Measurements from ENCODE around the gene HOOK2. TPM values are rescaled to one million over a fixed set of nuclear protein-coding genes. Genes with fewer than 3 reads are reported as not detected.

The HOOK2 gene
- total RNA-seq, 4 donors from 2014 or later, result 55.1 to 227 (median 83.6) TPM

DNA sequence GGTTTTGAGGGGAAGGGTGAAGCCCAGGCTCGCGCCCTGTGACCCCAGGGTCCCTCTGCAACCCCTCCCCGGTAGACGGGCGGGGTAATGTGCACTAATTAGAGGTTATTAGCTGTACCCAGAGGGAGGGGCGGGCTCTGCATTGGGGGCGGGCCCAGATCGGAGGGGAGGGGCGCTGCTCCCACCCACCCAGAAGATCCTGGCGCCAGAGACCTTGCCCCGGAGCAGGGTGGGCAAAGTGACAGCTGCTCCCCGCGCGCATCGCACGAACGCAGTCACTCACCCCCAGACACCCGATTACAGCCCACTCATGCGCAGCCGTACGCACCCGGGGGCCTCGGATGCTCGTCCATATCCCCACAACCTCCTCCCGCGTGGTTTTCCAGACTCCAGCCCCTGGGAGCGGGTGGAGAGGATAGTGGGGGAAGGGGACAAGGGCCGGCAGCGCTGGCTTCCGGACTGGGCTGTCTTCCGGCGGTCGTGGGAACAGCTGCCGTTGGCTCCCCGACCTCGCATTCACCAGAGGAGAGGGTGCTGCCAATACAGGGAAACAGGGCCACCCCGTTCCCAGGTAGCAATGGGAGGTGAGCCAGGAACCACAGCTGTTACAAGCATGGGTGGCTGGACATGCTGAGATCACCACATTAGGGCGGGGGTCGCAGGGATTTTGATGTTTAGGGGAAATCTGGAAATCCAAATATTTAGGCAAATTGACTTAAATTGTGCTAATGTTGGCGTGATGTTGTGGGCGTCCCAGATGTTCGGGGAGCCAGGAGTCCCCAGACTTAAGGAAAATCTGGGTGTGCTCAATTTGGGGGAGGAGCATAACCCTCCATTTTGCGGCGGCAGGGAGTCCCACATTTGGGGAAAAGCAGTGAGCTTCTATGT, 2.9 kb upstream of the HOOK2 start:
- Histone ChIP-seq H3K9me3 (no peaks in the 10 kb centered on the region), H3K4me3 (peak overlapping the region; percentile 62), H3K27me3 (no peaks in the 10 kb centered on the region), H3K4me1 (peaks cover 65% of the 10 kb centered on the region), H3K27ac (peak overlapping the region; percentile 93), H3K36me3 (no peaks in the 10 kb centered on the region)
- peak in 1 of 2 donors; percentile 90 for DNase-seq (ENCODE audit: low spot score in 2 of 2)
- 1% methylated on average over 12 of the region's 44 CpGs for WGBS
- TF ChIP-seq, protein P1, sequence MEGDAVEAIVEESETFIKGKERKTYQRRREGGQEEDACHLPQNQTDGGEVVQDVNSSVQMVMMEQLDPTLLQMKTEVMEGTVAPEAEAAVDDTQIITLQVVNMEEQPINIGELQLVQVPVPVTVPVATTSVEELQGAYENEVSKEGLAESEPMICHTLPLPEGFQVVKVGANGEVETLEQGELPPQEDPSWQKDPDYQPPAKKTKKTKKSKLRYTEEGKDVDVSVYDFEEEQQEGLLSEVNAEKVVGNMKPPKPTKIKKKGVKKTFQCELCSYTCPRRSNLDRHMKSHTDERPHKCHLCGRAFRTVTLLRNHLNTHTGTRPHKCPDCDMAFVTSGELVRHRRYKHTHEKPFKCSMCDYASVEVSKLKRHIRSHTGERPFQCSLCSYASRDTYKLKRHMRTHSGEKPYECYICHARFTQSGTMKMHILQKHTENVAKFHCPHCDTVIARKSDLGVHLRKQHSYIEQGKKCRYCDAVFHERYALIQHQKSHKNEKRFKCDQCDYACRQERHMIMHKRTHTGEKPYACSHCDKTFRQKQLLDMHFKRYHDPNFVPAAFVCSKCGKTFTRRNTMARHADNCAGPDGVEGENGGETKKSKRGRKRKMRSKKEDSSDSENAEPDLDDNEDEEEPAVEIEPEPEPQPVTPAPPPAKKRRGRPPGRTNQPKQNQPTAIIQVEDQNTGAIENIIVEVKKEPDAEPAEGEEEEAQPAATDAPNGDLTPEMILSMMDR (IDR thresholded peaks at IDR 0.05), result no peak
- TF ChIP-seq POLR2A (IDR thresholded peaks at IDR 0.05), result peak in 1 of 2 donors; percentile 35
- no peak for TF ChIP-seq EP300 (IDR thresholded peaks at IDR 0.05)
- TF ChIP-seq POLR2AphosphoS5 (IDR thresholded peaks at IDR 0.05), result peak in 2 of 3 donors; percentile 9 to 47

DNA sequence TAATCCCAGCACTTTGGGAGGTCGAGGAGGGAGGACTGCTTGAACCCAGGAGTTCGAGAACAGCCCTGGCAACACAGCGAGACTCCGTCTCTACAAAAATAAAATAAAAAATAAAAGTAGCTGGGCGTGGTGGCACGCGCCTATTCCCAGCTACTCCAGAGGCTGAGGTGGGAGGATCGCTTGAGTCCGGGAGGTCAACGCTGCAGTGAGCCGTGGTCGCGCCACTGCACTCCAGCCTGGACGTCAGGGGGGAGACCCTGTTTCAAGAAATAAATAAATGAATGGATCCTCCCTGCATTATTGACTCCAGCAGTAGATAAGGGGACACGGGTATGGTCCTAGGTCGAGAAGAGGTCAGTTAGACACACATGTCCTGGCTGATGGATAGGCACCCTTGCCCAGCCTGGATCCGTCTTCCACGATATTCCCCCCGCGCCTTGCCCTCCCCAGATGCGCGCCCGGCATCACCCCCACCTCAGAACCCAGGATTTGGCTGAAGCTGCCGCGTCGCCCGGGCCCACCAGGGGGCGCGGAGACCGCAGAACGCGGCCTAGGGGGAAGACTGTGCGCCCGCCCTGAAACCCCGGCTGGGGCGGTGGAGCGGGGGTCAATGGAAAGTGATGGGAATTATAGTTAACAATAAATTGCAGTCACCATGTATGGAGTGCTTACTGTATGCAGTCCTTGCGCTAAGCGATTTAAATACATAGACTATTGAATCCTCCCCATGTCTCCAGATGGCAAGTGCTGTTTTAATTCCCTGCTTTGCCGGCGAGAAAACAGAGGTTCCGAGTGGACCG, 2.1 kb upstream of the HOOK2 start:
- Histone ChIP-seq H3K9me3 (no peaks in the 10 kb centered on the region), H3K4me3 (peak overlapping the region; percentile 62), H3K36me3 (no peaks in the 10 kb centered on the region), H3K4me1 (peaks cover 57% of the 10 kb centered on the region), H3K27ac (peak overlapping the region; percentile 93), H3K27me3 (no peaks in the 10 kb centered on the region)
- DNase-seq (ENCODE audit: low spot score in 2 of 2), result peak; percentile 91
- no peak for TF ChIP-seq EP300 (IDR thresholded peaks at IDR 0.05)
- TF ChIP-seq, protein P1 (IDR thresholded peaks at IDR 0.05), result peak; percentile 94 to 96
- peak in 1 of 3 donors; percentile 48 for TF ChIP-seq POLR2AphosphoS5 (IDR thresholded peaks at IDR 0.05)
- 7% methylated on average over 36 of the region's 43 CpGs for WGBS

DNA sequence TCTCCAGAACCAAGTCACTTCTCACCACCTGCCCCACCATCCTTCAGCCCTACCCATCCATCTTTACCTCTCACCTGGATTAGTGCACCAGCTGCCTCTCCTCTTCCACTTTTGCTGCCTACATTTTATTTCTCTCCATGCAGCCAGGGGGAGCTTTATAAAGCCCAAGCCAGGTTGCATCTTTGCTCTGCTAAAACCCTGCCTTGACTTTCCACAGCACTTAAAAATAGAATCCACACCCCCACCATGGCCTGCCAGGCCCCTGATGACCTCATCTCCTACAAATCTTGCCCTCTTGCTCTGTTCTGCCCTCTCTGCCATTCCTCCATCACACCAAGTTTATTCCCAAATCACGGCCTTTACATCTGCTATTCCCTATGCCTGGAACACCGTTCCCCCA, 1.8 kb downstream of the HOOK2 start:
- H3K27ac ChIP-seq, result no peak overlapping the region
- H3K27me3 ChIP-seq, result no peaks in the 10 kb centered on the region
- peaks cover 38% of the 10 kb centered on the region for H3K4me1 ChIP-seq
- peaks cover 18% of the 10 kb centered on the region for H3K36me3 ChIP-seq
- 88% methylated on average over 2 of the region's 2 CpGs for WGBS
- TF ChIP-seq, protein P1 (IDR thresholded peaks at IDR 0.05), result no peak
- TF ChIP-seq POLR2A (IDR thresholded peaks at IDR 0.05), result no peak
- no peak for TF ChIP-seq EP300 (IDR thresholded peaks at IDR 0.05)
- TF ChIP-seq POLR2AphosphoS5 (IDR thresholded peaks at IDR 0.05), result no peak
- no peak for DNase-seq (ENCODE audit: low spot score in 2 of 2)
- no peaks in the 10 kb centered on the region for H3K9me3 ChIP-seq
- H3K4me3 ChIP-seq, result no peak overlapping the region

DNA sequence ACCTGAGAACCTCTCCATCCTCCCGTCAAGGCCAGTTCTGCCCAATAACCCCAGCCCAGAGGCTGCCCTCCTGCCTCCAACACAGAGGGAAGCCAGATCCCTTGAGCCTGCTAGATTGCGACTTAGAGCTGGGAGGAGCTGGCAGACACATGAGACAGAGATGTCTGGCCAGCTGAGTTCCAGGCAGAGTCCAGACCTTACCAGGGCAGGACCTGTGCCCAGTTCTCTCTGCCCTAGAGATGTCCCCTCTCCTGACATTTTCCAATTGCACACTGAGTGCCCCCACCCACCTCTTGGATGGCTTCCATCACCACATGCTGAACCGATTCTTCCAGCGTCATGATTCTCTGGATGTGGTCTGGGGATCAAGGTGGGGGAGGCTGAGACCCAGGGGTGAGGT, 3.0 kb downstream of the HOOK2 start:
- Histone ChIP-seq H3K27ac (no peak overlapping the region), H3K27me3 (no peaks in the 10 kb centered on the region), H3K4me3 (no peak overlapping the region), H3K4me1 (peaks cover 26% of the 10 kb centered on the region), H3K9me3 (no peaks in the 10 kb centered on the region), H3K36me3 (peaks cover 24% of the 10 kb centered on the region)
- TF ChIP-seq EP300 (IDR thresholded peaks at IDR 0.05) (no peak), POLR2AphosphoS5 (IDR thresholded peaks at IDR 0.05) (no peak), POLR2A (IDR thresholded peaks at IDR 0.05) (no peak)
- TF ChIP-seq, protein P1 (IDR thresholded peaks at IDR 0.05), result no peak
- WGBS, result 76% methylated on average over 3 of the region's 4 CpGs
- DNase-seq (ENCODE audit: low spot score in 2 of 2), result no peak

DNA sequence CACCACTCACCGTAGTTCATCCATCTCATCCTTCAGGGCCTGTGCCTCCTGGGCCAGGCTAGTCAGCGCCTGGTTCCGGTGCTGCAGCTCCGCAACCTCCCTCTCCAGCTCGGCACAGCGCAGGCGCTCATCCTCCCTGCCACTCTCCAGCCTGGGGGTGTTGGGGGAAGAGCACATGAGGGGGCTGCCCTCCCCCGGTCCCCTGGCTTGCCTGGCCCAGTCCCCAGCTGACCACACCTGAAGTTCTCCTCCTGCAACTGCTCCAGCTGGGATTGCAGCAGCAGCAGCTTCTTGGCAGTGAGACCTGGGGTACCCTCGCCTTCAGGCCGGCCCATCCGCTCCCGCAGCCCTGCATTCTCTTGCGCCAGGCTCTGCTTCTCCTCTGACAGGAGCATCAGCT, 4.4 kb downstream of the HOOK2 start:
- 100% methylated on average over 1 of the region's 13 CpGs for WGBS
- H3K4me3 ChIP-seq, result no peak overlapping the region
- TF ChIP-seq POLR2AphosphoS5 (IDR thresholded peaks at IDR 0.05) (no peak), EP300 (IDR thresholded peaks at IDR 0.05) (no peak), POLR2A (IDR thresholded peaks at IDR 0.05) (no peak)
- TF ChIP-seq, protein P1 (IDR thresholded peaks at IDR 0.05), result no peak

More for the DNA sequence above, 4.4 kb downstream of the HOOK2 start:
- Histone ChIP-seq H3K27me3 (no peaks in the 10 kb centered on the region), H3K9me3 (no peaks in the 10 kb centered on the region), H3K36me3 (peaks cover 32% of the 10 kb centered on the region), H3K27ac (no peak overlapping the region), H3K4me1 (peaks cover 17% of the 10 kb centered on the region)
- no peak for DNase-seq (ENCODE audit: low spot score in 2 of 2)

Data from suprapubic skin (tissue), 4 donors.